HG03558 (cell line): Measurements from ENCODE around the gene TIGD4.
"Not testable (repeated sequence)": the region's sequence is repeated elsewhere in the genome, so short reads cannot be mapped to it uniquely, and the experiment has no call there.

ENCODE experiments used
- ATAC-seq: cut with Tn5 transposase; IDR thresholded peaks from one replicate; pipeline ENCODE4 v1.9.1; 2021; ENCODE audit warnings: moderate number of reproducible peaks; ENCODE audit not compliant: unreplicated experiment; ENCODE audit errors: extremely low read depth

The TIGD4 gene

DNA sequence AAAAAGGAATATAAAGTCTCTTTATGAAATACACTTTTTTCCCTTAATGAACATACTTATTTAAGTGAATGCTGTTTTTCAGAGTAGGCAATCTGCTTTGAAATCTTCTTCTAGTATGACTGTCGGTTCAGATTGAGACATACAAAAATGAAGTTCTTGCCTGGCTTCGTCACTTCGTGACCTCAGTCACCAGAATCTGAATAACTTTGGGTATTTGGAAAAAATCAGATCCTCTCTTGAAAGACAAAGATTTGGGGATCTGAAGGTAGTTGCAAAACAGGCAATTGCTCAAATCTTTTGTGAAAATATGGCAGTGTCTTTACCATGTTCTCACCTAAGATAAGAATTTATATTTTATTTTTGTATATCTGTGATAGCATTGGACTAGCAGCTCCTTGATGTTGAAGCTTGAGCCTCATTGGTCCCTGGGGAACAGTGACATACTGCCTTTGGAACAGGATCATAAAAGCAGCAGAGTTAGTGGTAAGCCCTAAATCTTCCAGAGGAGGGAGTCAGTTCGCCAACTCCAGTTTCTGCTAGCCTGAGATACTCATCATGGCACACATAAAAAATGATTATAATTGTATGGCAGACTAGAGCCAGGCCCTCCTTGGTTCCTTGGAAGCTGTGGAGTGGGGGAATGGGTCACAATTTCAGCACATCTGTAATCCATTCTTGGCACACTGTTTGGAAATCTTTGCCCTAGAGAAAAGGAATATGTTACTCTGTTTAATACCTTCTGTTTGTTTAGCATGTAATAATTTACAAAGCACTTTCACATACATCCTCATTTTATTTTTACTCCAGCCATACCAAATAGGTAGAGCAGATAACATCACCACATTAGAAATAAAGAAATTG lies 5.2 kb upstream of the TIGD4 start:
- no peak for ATAC-seq

DNA sequence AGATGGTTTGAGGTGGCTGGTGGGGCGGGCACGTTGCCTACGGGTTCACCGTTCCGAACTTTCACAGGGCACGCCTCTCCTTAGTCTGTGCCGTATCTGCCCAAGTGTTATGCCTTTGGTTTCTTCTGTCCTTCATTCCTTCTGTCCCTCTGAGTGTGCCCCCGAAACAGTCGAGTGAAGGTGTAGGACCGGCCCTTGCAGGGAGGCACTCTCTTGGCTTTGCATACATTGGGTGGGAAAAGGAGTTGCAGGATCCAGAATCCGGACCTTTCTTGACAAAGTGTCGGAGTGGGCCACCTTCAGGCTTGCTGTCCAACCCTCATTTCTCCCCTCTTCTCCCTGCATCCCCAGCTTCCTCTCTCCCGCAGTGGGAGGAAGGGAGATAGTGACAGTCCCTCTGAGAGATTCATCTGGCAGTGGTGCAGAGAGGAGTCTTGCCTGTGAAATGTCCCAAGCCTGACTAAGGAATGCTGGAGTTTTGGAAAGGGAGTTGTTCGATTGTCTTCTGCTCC lies 793 bp upstream of the TIGD4 start:
- ATAC-seq, result no peak

DNA sequence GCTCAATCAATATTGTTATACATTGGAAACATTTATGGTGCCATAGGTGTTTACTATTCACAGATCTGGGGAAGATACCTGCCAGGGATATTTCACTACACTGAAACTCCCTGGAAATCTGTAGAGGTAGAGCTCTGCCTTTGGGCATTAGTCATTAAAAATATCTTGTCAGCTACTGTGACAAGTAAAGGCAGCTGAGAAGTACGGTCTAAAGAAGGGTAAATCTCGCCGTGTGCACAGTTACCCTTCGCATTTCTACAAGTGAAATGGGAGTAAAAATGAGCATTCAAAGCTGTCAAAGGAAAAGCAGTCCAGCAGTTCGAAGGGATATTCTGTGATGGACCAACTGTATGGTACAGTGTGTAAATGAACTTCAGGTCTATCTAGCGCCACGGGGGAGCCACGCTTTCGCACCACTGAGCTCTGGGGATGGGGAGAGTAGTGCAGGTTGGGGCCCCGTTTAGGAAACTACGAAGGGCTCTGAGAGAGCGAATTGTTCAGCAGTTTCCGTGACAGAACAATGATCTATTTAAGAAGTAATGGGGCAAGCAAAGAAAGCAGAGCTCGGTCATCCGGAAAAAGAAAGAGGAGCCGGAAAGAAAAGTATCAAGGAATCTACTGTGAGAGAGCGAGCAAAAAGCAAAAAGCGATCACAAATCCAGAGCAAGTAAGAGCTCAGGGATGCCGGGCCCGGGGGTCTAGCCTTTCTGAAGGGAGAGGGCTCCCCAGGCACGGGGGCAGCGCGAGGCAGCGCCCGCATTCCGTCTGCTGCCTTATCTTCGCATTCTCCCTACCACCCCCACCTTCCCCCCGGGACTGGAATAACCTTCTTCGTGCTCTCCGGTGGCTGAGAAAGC lies 646 bp downstream of the TIGD4 start:
- no peak for ATAC-seq

DNA sequence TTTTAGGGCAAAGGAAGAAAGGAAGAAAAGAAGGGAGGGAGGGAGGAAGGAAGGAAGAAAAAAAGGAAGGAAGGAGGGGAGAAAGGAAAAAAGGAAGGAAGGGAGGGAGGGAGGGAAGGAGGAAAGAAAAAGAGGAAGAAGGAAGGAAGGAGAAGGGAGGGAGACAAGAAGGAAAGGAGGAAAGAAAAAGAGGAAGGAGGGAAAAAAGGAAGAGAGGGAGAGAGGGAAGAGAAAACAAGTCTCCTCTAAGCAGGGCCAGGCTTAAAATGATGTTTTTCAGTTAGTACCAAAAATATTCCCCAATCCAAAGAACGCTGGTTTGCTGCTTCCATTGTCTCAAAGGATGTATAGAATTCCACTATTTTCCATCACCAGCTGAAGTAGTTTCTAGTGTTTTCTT lies 2.0 kb downstream of the TIGD4 start:
- ATAC-seq, result no peak

GRCh38 chr4:152776352-152776751 lies 3.2 kb downstream of the TIGD4 start:
- no peak for ATAC-seq

DNA sequence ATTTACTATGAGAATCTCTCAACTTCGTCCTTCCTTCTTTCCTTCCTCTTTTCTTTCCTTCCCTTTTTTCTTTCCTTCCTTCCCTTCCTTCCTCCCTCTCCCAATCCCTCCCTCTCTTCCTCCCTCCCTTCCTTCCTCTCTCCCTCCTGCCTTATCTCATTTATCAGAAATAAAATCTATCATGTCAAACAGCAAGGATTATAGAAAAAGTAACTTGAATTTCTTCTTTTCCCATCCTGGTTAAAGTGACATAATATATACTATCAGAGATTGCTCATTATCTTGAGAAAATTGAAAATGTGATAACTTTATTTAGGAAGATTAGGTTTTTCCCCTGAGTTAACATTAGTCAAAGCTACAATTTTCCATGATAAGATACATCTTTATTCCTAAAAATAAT lies 5.6 kb downstream of the TIGD4 start:
- ATAC-seq, result no peak

DNA sequence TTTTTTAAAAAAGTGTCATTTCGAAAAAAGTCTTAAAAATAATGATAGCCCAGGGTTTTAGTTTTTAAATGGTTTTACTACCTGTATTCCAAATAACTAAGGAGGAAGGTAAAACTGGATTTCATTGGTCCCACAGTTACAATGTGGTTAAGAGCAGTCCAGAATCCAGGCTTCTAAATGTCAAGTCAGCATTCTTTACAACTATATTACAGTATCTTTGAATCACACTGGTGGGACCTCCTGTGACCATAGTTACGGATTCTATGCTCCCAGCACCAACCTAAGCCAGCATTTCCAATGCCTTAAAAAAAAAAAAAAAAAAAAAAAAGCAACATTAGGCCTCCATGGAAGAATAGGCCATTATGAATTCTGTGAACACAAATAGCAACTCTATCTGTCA lies 6.2 kb downstream of the TIGD4 start:
- ATAC-seq, result no peak

- ATAC-seq, result peak; percentile 98
Measured at GRCh38 chr4:152771741-152772533, 7.6 kb downstream of the TIGD4 start.

- not testable (repeated sequence) for ATAC-seq
Measured at GRCh38 chr4:152765069-152765737, 14.3 kb downstream of the TIGD4 start.

DNA sequence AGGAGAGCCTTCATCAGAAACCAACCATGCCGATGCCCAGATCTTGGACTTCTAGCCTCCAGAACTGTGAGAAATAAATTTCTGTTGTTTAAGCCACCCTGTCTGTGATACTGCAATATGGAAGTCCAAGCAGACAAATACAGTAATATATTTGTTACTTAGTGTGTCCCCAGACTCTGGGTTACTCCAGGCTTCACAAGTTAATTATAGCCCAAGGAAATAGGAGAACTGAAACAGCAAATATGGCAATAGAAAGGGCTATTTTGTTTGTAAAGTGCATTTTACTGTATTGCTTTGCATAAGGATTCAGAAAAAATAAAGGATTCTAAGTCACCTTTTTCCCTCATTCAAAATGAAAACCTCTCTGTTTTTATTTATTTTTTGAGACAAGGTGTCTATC lies 15.7 kb downstream of the TIGD4 start:
- ATAC-seq, result no peak

DNA sequence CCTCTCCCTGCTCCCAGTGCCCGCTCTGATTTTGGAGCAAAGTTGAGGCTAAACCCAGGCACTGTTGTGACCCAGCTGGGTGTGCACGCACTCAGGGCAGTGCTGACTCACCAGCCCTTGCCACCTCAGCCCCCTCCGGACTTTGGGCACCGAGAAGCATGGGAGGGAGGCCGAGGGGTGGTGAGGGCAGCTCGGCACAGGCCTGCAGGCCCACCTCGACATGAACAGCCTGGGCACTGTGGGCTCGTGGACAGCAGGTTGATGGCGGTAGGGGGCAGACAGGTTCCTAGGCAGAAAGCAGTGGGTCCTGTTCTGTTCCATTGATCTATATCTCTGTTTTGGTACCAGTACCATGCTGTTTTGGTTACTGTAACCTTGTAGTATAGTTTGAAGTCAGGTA lies 30.9 kb downstream of the TIGD4 start:
- no peak for ATAC-seq

GRCh38 chr4:152747444-152747843 lies 32.1 kb downstream of the TIGD4 start:
- no peak for ATAC-seq

DNA sequence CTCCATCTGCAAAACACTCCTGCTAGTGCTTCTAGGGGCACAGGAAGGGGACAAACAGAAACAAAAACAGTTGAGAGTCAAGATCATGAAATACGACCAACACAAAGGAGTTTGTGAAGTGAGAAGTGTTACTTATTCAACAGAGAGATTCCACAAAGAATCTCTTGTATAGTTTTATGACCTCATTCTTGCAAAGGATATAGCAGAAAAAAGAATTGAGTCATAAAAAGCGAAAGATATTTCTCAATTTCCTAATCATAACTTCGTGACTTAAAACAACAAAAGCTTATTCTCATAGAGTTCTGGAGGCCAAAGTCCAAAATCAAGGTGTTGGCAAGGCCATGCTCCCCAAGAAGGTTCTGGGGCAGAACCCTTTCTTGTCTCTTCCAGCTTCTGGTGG lies 40.7 kb downstream of the TIGD4 start:
- ATAC-seq, result no peak

- ATAC-seq, result no peak
Measured at GRCh38 chr4:152735906-152736305, 43.6 kb downstream of the TIGD4 start.

GRCh38 chr4:152735396-152735859 lies 44.1 kb downstream of the TIGD4 start:
- no peak for ATAC-seq

DNA sequence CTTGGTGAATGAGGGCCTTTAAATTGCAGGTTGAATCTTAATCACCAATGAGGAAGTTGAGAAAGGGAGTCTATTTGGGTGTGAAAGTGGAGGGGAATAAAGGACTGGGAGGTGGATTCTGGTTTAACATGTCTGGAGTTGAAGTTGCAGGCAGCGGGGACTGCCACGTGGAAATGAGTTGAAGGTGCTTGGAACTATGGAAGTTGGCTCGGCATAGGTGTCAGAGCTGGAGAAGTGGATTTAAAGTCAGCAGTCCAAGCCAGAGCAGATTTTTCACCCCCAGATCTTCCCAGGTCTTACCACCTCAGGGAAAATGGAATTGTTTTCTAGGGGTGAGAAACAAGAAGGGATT lies 44.9 kb downstream of the TIGD4 start:
- ATAC-seq, result no peak

GRCh38 chr4:152734015-152734698 lies 45.4 kb downstream of the TIGD4 start:
- ATAC-seq, result no peak

- no peak for ATAC-seq
Measured at GRCh38 chr4:152731997-152732396, 47.5 kb downstream of the TIGD4 start.

DNA sequence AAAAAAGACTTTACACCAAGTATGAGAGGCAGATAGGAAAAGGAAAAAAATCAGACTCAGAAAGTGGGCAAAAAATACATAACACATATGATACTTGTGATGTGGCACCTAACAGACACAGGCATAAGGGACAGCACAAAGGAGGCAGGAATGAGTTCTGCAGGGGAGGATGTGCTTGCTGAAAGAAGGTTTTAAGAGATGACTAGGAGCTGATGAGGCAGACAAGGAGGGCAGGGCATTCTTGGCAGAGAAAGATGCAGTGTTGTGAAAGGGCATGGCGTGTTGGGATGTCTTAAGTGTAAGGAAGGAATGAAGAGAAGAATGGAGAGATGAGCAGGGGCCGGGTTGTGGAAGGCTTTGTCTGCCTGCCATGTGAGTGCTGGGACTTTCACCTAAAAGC lies 50.1 kb downstream of the TIGD4 start:
- ATAC-seq, result no peak
